Measurements from ENCODE around the gene DYNLT5. TPM values are rescaled to one million over a fixed set of nuclear protein-coding genes. Genes with fewer than 3 reads are reported as not detected.
A peak's percentile ranks its signal among the peaks of the same experiment; 100 is the strongest.
"Not testable (repeated sequence)": the region's sequence is repeated elsewhere in the genome, so short reads cannot be mapped to it uniquely, and the experiment has no call there.

Gene DYNLT5, protein sequence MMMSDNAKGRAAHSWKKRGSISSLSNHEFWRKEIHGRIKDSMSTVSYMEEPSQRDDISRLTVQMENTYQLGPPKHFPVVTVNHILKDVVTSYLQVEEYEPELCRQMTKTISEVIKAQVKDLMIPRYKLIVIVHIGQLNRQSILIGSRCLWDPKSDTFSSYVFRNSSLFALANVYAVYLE
- polyA plus RNA-seq (ENCODE audit: insufficient read length) = 4.5 TPM

DNA sequence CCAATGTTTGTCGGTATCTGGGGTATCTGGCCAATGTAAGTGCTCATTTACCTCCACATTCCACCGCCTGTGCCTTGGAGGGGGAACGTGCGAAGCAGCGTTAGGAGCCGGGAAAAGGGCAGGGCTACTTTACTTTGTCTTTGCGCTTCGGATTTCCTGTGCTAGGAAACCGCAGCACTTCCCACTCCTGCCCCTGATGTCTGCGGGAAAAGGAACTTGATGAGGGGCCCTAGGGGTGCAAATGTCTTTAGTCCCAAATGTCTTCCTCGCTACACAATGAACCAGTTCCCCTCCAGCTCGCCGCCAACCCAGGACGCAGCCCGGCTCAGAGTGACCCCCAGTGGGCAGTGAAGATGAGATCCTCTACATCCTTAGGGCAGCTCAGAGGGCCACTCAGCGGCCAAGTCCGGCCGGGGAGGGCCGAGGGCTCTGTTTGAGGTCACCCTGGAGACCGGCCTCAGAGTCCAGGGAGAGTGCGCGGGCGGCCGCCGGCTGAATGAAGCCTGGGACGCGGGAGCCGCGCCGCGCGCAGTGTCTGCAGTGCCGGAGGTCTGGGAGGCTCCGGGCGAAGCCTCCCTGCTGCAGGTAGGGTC is at the start of gene DYNLT5:
Gene DYNLT5 (plus strand): TSS at position 460 of the 593 bp plus-strand sequence. CDS start 2,200 bp downstream, outside the sequence.
- peak; percentile 33 for DNase-seq

DNA sequence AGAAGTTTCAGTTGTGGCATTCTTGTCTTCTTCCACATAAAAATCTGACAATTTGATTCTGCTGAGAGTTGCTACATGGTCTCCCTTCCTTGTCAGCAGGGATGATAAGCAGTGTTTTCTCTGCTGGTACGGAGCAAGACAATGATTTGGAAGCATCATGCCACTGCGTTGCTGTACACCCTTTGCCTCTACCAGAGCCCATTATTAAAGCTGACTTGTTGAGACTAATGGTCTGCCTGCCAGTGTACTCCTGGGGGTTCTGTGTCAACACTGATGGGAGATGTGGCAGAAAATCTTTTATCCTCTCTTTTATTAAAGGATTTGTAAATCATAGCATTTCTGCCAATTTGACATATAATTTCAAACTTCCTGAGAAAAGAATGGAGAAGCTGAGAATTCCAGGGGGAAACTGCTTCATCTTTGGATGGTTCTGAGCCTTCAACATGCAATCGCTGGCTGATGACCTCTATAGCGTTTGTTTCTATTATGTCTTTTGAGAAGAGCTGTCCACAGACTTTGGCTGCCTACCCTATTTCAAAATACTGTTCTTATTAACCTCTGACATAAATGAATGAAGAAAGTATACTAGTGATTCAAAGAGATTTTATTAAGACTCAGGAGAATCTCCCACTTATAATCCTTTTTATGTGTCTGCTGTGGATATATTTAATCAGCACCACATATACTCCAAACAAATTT is 47.9 kb upstream of the DYNLT5 start:
- DNase-seq = no peak

DNA sequence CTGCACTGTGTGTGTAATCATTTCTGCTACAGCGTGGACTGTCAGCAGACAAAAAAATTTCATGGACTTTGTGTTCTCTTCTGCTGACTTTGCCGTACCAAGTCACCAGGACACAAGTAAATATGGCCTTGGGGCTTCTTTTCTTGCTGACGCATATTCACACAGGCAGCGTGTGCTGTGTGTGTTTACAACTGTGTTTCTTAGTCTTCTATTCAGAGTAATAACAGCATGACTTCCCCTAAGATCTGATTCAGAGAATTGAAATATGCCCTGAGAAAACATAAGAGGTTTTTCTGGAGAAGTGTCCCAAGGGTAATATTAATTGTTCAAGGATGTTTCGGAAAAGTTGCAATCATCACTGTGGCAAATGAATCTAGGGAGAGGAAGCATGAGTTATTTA is 47.1 kb upstream of the DYNLT5 start:
- no peak for DNase-seq

DNA sequence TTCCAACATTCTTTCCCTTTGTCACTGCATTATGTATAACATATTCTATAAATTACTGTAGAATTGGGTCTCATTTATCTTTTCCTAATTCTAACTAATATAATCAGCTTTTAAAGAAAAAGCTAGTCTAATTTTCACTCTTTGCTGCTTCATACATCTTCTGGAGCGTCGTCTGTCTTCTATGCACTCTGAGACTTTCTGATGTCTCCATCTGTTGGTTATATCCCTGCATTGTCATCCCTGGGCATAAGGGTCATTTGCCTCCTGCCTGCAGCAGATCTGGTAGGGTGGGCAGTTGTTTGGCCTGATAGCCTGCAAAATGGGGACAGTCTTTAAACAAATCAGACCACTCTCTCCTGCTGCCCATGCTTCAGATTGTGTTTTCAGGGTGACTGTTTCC is 40.8 kb upstream of the DYNLT5 start:
- DNase-seq = no peak

DNA sequence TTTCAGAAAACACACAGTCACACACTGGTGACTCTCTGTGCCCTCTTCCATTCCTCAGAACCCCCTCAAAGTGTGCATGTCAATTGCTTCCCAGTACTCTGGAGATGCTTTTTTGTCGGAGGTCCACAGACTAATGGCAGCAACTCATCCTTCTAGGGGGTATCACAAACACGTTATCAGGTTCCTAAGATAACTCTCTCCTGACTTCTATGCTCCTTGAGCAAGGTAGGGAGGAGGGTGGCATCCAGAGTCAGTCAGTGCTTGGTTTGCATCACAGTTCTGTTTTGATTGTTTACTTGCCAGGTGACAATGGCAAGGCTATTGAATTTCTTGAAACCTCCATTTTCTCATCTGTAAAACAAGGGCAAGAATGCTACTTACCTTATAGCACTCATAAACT is 39.4 kb upstream of the DYNLT5 start:
- DNase-seq = no peak

DNA sequence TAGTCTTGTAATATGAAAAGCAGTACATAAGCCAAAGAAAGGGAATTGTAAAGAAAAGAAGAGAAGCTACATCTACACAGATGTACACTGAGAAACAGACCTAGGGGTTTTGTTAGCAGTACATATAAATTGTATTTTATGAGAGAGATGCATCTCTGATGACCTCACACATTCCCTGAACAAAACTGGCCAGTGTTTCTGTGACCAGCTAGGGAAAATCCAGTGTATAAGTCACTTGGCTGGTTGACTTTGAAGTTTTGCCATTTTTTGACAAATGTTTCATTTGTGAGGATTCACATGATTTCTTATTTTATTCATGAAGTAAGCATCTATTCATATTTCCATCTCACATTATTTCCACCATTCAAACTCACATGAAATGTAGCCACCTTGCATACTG is 28.3 kb upstream of the DYNLT5 start:
- DNase-seq = peak; percentile 11

DNA sequence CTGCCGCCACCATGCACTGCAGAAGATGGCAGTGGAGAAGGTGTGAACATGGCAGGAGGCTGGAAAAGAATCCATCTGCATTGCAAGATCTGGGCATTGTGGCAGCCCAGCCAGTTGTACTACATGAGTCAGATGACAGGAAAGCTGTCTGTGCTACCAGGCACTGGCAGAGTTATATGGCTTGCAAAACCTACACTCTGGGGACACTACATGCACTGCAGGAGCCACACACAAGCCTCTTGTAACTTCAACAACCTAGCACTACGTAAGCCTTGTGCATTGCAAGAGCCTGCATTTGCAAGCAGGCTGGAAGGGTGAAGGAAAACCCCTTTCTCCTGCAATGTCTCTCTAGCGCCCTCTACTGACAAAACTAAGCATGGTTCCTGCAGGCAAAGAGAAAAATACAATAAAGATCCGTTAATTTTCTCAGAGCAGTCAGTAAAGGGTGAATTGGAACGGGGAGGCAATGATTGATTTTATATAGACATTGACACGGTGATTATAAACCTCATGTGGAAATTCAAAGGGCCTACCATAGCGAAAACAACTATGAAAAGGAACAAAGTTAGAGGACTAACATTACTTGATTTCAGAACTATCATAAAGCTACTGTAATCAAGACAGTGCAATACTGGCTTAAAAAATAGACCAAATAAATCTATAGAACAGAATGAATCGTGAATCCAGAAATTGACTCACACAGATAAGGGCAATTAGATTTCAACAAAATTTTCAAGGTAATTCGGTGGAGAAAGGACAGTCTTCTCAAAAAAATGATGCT is 26.2 kb upstream of the DYNLT5 start:
- DNase-seq = peak; percentile 36

DNA sequence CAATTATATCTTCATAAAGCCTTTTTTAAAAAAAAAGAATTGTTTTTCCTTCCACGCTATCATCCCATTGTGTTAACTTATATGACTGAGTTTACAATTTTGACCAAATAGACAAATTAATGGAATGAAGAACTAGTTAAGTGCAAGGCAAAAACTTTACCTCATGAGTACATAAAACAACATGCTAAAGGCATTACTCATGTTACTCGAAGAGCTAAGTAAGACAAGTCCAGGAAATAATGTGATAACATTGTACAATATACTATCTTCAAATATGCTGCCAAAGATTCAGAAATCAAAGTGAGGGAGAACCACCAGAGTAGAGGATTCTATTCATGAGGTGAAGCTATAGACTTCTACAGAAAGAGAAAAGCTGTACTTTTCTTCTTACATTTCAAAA is 24.2 kb upstream of the DYNLT5 start:
- DNase-seq = no peak

DNA sequence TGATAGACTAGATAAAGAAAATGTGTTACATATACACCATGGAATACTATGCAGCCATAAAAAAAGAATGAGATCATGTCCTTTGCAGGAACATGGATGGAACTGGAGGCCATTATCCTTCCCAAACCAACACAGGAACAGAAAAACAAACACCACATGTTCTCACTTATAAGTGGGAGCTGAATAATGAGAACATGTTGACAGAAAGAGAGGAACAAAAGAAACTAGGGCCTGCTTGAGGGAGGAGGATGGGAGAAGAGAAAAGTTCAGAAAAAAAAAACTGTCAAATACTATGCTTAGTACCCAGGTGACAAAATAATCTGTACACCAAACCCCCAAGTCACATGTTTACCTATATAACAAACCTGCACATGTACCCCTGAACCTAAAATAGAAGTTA is 23.5 kb upstream of the DYNLT5 start:
- DNase-seq = not testable (repeated sequence)

DNA sequence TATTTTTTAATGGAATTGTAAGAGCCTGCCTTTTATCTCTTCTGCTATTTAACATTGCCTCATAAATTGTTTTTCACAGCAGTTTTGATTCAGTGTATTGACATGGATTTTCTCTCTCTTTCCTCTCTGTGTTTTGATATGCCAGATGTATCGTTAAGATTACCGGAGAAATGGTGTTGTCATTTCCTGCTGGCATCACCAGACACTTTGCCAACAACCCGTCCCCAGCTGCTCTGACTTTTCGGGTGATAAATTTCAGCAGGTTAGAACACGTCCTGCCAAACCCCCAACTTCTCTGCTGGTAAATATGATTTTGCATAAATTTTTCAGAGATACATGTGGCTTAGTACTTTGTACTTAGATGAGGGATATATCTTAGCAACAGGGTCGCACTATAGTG is 23.1 kb upstream of the DYNLT5 start:
- no peak for DNase-seq

DNA sequence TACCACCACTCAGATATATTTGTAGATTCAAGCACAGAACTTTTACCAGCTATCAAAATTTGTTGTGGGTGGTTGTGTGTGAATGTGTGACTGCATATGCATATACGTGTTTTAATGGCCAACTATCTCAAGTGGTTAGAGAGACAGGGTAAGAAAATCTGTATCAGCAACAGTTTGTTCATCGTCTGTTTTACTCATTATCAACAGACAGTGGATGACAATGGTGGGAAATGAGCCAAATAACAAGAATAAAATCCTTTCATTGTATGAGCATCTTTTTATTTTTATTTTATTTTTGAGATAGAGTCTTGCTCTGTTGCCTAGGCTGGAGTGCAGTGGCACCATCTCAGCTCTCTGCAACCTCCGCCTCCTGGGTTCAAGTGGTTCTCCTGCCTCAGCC is 22.7 kb upstream of the DYNLT5 start:
- DNase-seq = no peak

DNA sequence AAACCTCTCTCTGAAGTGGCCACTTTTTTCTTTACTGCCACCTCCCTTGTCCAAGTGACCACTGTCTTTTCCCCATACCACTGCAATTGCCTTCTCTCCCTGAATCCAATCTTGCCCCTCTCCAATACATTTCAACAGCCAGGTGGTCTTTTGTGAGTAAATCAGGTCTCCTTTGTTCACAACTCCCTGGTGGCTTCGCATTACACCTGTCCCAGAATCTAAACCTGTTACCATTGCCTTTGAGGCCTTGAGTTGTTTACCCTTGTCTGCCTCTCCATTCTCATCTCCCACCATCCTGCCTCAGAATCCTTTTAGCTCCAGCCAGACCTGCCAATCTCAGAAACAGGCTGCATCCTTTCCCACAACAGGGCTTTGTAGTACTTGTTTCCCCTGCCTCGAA is 21.8 kb upstream of the DYNLT5 start:
- no peak for DNase-seq

DNA sequence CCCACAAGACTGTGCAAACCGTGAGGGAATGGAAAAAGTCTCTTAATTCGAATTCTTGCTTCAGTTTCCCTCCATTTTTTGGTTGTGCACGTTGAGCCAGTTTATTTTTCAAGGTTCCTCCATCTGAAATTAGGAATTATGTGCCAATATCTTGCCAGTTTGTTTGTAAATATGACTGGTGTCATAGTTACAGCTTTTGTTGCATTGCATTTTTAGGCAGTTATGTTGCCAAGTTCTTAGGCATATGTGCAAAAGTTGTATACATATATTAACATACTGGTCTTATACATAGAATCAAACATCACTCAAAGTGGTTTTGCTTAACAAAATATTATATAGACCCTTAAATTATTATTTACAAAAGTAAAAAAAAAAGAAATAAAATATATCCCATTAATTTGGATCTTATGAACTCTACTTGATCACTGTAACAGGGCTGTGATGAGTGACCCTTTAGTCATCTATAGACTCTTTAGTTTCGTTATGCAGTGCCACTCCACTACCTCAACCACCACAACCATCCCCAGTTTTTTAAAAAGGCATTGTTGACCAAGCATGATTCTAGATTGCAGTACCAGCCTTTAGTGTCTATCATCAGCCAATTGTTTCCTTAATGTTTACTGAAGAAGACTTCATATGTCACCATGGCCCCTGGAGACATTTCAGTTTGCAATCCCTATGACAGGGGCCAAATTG is 20.9 kb upstream of the DYNLT5 start:
- no peak for DNase-seq

DNA sequence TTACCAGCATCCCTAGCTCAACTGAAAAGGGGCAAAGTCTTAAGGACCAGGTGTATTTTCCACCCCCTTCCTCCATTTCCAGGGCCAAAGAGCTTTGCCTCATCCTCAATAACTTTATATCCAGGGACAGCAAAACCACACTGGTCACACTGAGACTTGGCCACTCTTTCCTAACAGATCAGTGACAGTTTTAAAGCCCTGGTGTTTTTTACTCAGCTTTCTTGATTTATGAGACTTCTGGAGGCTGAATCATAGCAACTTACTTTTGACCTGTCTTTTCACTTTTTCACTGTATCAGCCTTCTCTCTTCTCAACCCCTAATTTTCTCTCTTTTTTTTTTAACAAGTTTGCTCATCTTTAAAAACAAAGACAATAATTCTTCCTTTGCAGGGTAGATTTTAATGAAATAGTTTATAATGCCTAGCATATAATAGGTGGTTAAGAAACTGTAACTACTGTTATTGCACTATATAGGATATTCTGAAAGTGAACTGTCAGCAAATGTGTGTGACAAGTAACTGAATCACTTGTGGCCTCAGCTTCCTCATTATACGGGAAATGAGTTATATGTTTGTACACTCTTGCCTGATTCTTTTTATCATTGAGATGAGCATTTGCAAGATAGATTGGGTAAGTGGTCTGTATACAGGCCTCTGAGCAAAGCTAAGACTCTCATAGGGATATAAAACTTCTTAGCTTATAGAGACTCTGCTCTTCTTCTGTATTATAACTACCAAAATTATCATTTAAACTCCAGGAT is 19.7 kb upstream of the DYNLT5 start:
- DNase-seq = no peak

DNA sequence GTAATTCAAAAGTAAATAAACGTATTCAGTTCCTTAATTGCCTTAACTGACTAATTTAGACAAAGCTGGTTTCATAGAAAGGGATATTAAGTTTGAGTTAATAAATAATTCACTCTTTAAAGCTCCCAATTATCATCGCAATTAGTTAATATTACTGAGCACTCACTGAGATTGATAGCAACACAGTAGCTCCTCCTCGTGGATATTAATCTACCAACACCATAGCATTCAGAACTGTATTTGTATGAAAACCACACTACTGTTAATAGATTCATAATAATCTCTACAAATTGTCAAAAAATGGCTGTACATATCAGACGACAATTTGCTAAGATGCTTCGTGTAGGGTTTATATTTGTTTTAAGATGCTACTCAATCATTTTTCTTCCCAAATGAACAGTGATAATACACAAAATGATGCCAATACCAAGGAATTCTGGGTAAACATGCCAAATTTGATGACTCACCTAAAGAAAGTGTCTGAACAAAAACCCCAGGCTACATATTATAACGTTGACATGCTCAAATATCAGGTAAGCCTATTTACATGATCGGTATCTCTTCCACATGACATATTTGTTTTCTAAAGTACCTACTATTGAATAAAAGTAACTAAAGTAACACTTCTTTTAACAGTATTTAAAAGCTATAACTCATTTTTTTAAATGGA is 18.8 kb upstream of the DYNLT5 start:
- DNase-seq = no peak

DNA sequence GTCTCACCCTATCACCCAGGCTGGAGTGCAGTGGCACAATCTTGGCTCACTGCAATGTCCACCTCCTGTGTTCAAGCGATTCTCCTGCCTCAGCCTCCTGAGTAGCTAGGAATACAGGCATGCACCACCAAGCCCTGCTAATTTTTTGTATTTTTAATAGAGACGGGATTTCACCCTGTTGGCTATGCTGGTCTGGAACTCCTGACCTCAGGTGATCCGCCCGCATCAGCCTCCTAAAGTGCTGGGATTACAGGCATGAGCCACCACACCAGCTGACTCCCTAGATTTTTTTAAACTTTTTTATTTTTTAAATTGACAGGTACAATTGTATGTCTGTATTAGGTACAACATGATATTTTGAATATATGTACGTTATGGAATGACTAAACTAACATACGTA is 17.7 kb upstream of the DYNLT5 start:
- DNase-seq = not testable (repeated sequence)

DNA sequence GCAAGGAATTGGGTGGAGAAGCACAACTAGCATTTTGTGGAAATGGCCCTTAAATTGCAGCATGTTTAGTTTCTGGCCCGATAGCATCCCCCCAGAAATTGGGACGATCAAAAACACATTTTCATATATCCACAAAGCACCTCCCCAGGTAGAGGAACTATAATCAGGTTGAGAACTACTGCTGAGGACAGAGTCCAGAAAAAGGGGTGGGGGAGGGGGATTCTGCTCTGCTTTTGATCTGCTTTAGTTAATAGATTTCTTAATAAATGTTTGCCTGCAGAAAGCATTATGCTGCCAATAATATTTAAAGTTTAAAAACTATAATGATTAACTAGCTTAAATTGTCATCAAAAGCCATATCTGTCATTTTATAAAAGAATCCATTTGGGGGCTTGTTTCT is 14.4 kb upstream of the DYNLT5 start:
- DNase-seq = no peak

DNA sequence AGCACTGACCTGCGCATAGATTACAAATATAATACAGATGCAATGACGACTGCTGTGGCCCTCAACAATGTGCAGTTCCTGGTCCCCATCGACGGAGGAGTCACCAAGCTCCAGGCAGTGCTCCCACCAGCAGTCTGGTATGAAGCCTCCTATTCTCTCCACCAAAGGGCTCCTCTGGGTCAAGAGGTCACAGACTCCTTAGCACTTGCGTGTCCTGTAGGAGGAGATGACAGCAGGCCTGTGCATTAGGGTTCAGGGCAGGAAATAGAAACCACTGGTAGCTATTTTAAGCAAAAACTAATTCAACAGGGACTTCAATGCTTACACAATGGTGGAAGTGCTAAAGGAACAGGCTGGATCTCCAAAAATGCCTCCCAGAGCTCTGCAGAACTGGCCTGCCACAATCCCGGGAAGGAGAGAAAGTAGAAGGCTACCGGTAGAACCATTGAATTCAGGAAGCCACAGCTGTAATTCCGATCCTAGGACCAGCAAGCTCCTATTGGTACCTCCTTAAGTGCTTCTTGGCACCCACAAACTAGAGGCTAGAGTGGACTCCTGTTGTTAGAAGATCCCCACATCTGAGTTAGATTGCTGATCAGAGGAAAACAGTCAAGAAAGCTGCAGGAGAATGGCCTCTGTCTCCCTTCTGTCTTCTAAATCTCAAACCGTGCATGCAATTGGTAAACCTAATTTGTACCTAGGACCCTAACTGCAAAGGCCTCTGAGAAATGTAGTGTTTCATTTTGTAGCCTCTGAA is 12.7 kb upstream of the DYNLT5 start:
- DNase-seq = no peak

DNA sequence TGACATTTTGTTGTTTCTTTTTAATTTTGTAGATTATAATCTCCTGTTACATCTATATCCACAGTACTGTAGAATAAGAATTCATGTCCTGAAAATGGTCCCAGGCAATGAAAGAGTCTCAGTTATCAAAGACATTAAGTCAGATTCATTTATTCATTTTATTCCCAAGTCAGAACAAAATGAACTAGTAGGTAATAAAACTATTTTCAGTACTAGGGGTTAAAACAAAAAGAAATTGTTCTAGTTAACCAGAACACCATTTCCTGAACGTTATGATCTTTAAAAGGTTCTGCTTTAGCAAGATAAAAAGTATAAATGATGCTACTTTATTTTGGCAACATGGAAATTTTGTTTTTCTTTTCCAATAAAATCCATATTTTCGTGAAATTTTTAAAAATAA is 6.8 kb upstream of the DYNLT5 start:
- no peak for DNase-seq

DNA sequence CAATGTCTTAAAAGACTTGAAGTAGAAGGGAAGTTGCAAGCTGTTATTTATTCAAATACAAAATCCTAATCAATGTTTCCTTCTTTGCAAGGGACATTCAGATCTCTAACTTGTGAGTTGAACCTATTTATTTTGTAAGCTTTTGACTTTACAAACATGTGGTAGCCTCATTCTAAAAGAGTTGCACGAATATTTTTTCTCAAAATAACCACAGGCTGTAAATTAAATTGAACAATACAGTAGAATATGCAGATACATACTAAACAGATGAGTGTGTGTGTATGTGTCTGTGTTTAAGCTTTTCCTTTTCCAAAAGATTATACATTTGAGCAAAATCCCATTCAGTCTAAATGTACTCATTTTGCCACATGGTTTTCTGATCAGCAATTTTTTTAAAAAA is 4.8 kb upstream of the DYNLT5 start:
- DNase-seq = no peak

DNA sequence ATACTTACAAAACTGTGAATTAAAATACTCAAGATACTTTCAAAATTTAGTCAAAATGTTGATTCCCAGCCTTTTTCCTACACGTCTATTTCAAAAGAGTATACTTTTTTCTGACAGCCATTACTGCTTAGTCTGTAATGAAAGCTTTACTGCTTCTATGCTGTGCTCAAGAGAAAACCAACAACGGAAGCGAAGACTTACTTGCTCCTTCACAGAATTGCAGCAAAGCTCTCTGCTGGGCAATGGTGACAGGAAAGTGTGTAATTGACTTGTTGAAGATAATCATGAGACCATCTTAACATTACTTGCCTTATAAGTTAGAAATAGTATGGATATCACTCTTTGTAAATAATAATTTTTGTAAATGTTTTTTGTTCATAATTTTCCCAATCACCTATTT is 1.7 kb upstream of the DYNLT5 start:
- no peak for DNase-seq

All from hindlimb muscle (tissue), 1 donor.